KG1 (cell line): Measurements from ENCODE around the gene ARL17A.
"Not testable (repeated sequence)": the region's sequence is repeated elsewhere in the genome, so short reads cannot be mapped to it uniquely, and the experiment has no call there.

Experiments used
- DNase-seq: peaks from one replicate; lab custom pipeline; 2025; lab: John Stamatoyannopoulos, UW

Gene ARL17A

DNA sequence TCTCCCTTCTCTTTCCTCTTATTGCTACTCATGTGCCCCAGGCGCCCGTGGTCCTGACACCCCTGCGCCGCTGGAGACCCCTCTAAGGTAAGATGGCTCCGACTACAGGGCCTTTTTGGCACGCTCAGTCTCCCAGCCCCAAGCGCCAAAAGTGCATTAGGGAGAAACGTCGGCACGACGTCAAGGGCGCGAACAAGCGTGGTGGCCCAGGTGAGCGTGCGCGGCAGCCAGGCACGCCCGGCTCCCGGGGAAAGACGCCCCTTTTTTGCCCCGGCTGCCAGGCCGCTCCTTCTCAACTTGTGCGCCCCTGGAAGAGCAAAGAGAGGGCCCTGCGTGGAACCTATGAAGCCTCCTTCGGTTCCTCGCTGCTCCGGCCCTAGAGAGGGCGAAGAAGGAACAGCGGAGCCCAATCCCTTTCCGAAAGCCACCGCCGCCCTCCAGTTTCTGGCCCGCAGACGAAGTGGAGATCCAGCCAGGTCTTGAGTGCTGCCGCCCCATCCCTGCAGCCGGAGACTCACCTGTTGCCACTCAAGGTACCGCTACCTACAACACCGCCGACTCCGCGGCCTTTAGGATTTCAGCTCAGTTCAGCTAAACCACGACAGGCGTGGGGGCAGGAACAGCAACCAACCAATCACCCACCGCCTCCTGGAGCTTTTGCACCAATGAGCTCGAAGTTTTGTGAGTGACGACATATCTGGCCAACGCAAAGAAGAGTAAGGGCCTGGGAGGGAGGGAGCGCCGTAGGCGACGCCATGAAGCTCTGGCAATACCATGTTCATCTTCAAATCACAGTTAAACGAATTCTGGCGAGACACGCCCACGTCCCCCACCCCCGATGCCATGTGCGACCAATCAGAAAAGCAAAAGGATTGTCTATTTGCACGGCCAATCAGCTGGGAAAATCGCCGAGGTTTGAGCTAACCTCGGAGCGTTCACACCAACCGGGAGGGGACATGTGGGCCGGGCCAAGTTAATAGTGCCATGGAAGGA, at the start of gene ARL17A:
ARL17A (minus strand) TSS at position 609 of the 993 bp plus-strand sequence. CDS start 3,369 bp downstream, outside the sequence.
- not testable (repeated sequence) for DNase-seq

DNA sequence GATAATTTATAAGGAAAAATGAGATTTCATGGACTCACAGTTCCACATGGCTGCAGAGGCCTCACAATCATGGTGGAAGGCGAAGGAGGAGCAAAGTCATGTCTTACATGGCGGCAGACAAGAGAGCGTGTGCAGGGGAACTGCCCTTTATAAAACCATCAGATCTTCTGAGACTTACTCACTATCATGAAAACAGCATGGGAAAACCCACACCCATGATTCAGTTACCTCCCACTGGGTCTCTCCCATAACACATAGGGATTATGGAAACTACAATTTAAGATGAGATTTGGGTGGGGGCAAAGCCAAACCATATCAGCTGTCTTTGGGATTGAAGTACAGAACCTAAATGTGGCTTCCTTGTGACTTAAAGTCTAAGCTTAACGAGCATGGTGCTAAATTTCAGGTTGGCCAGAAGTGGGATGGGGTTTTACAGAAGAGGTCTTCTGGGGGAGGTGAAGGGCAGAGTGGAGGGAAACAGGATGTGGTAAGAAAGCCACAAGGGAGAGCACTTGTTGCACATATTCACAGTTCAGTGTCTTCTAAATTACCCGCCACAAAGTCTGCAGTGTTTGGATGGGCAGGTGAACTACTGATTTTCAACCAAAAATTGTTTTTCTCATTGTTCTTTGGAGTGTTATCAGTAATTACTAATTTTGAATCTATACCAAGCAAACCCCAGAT, 49.4 kb upstream of the ARL17A start:
- not testable (repeated sequence) for DNase-seq

DNA sequence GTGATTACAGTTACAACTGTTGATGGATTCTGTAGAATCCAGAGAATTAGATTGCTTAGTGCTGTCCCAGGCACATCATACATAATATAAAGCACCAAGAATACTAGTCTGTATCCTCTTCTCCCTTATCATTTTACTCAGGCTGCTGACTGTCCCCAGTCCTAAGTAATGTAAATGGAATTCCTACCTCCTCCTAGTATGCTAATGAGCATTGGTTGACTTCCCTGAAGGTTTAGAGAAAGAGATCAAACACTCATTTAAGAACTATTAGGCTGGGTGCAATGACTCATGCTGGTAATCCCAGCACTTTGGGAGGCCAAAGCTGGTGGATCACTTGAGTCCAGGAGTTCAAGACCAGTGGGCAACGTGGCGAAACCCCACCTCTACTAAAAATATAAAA, 48.0 kb upstream of the ARL17A start:
- DNase-seq: not testable (repeated sequence)

DNA sequence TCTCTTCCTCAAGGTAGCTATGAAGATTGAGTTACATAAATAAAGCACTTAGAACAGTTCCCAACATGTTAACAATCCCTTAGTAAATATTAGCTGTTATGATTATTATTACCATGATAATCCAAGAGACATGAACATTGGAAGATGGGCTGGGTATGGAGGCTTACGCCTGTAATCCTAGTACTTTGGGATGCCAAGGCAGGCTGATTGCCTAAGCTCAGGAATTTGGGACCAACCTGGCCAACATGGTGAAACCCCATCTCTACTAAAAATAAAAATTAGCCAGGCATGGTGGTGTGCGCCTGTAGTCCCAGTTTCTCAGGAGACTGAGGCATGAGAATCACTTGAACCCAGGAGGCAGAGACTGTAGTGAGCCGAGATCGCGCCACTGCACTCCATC, 45.2 kb upstream of the ARL17A start:
- not testable (repeated sequence) for DNase-seq

DNA sequence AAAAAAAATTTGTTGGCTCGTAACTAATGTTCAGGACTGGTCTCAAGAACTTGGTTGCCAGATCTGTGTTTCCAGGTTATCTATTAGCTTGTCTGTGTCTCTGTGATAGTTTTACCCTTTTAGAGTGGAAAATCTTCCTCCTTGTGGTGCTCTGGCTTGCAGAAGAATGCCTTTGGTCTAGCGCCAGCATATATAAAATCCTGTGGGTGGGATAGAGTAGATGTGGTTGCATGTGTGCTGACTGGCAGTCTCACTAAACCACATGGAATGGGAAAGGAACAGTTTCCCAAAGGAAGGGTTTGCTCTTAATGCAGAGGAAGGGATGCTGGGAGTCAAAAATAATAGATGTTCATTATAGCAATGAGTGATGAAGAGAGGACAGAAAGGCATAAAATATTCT, 44.3 kb upstream of the ARL17A start:
- DNase-seq: not testable (repeated sequence)

DNA sequence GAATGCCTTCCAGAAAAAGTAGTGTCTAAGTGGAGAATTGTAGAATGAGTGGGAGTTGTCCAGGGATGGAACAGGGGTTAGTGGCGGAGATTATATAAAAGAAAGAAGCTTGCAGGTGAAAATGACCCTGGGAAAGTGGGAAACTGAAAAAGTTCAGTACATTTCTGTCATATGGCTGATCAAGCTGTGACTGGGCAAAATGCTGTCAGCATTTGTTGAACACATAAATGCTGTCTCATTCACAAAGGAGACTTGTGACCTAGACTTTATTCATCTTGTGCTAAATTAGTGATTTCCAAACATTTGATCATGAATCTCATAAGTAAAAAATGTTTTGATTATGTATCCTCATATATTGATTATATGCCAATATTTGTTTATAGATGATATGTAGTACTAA, 39.5 kb upstream of the ARL17A start:
- DNase-seq: not testable (repeated sequence)

DNA sequence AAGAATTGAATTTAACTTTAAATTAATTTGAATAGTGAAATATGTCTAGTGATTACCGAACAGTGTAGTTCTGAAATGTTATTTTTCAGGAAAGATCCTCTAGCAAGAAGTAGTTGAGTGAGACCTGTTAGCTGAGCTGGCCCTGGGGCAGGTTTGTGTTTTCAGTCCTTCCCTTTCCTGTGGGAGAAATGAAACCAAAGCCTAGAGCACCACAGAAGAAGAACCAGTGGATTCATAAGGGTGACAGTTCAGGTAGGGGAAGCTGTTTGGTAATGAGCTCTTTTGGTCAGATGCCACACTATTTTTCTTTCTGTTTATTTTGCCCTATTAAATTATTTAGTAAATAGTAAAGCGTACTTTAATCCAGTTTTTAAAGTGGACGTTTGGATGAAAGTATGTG, 37.6 kb upstream of the ARL17A start:
- DNase-seq: not testable (repeated sequence)

DNA sequence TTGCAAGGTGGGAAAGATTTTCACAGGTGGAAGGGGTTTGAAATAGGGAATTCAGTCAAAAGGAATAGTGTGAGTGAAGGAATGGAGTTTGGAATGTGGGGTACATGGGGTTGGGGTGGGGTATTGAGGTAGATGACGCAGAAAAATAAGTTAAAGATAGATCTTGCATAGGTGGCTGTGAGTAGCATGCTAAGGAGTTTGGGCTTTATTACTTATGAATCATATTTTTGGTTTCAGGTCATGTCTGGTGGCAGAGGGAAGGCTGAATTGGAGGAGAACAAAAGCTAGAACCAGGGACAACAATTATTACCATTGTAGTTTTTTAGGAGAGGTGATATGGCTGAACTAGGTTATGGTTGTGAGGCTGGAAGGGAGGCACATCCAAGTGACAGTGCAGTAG, 34.4 kb upstream of the ARL17A start:
- not testable (repeated sequence) for DNase-seq

DNA sequence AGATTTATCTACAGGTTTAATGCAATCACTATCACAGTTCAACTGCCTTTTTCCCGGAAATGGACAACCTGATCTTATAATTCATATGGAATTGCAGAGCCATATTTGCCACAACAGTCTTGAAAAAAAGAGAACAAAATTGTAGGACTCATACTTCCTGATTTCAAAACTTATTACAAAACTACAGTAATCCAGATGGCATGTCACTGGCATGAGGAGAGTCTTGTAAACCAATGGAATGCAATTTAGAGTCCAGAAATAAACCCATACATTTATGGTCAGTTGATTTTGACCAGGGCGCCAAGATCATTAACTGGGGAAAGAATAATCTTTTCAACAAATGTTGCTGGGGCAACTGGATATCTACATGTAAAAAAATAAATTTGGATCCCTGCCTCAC, 31.8 kb upstream of the ARL17A start:
- DNase-seq: not testable (repeated sequence)

DNA sequence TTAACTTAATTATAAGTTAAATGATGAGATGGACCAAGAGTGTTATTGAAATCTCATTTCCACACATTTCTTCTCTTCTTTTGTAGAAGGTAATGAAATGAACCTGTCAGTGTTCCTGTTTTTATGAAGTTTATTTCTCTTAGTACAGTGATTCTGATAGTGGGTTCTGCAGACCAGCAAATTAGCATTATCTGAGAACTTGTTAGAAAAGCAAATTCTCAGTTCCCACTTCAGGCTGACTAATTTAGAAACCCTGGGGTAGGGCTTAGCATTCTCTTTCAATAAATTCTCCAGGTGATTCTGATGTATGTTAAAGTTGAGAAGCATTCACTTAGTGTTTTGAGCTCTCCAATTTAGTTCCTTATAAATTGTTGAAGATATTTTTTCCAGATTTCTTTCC, 23.6 kb upstream of the ARL17A start:
- not testable (repeated sequence) for DNase-seq

DNA sequence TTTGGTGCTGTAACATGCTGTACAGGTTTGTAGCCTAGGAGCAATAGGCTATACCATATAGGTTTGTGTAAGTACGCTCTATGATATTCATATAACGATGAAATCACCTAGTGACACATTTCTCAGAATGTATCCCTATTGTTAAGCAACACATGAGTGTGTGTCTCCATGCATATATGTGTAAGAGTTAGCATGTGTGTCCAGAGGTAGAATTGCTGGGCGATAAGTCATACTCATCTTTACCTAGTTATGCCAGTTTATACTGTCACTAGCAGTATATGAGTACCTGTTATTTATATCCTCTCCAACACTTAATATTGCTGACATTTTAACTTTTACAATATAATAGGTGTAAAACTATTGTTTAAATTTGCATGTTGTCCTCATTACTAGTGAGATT, 21.3 kb upstream of the ARL17A start:
- DNase-seq: not testable (repeated sequence)

DNA sequence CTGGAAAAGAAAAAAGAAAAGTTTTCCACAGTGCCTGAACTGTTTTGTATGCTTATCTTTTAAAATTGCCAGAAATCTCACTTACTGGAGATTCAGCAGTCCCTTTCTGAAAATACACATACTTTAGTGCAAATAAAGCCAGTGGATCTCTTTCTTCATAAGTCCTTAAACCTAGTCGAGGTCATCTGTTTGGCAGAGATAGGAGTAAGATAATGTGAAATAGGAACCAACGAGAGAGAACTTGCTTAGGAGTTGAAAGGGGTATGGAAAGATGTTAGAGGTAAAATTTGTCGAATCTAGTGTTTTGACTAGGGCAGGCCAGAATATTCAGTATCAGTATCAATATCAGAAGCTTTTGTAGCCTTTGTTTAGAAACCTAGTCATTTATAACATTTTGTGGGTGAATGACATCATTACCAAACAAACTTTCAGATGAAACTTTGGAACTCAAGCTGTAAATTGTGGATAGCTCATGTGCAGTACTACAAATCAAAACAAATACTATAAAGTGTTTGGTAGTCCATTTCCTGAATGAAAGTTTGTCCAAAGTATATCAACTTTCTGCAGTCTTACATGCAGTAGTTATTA, 18.9 kb upstream of the ARL17A start:
- not testable (repeated sequence) for DNase-seq

DNA sequence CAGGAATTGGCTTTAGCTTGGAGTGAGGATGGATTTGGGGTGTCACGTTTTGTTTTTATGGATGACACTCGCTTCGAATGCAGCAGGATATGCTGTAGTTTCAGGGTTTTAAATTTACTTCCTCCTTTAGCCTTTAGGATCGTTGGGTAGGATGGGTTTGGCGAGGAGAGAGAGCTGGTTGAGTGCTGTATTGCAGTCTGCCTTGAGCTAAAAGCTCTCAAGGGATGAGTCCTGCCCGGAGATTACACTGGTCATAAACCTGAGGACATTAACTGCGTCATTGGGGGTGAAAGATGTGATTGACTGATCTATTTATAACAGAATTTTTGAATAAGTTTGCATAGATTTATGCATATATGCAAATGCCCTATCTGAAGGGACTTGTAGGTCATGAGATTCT, 11.8 kb upstream of the ARL17A start:
- not testable (repeated sequence) for DNase-seq

DNA sequence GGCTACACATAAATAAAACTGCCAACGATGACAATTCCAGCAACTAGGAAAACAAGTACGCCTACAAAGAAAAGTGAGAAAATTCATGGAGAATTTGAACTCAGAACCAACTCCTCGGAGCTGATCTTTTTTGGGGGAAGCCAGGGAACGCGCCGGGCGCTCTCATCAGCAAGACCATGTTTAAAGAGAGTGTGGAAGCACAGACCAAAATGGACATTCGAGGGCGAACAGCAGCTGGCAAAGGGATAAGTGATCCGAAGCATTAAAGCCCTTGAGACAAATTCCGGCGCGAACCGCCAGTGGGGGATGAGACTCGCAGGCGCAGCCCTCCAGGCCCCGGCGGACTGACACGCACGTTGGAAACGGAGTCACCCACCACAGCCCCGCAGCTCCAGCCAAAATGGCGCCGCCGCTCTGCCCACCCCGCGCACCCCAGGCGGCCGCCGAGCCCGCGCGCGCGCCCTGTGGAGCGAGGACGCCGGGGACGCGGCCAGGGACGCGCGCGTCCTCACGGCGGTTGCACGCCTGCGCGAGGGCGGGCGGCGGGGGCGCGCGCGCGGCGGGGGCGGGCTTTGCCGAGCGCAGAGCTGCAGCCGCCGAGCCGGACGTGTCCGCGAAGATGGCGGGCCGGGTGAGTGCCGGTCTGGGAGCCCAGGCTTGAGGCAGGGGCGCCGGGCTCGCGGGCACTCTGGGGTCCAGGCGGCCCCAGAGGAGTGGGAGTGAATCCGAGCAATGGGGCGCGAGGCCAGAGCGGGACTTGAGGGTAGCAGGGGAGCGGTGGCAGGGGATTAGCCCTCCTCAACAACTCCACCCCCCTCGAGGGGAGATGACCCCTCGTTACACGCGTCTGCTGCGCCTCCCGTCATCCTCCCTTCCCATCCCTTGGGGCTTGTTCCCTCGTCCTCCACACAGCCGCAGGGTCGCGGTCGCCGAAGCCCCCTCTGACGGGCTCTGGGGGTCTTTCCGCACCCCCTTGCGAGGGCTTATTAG, 11.0 kb upstream of the ARL17A start, which contains the start of gene NSF:
NSF (plus strand) TSS at position 513 of the 990 bp plus-strand sequence; CDS start at position 620, 107 bp downstream.
- not testable (repeated sequence) for DNase-seq

DNA sequence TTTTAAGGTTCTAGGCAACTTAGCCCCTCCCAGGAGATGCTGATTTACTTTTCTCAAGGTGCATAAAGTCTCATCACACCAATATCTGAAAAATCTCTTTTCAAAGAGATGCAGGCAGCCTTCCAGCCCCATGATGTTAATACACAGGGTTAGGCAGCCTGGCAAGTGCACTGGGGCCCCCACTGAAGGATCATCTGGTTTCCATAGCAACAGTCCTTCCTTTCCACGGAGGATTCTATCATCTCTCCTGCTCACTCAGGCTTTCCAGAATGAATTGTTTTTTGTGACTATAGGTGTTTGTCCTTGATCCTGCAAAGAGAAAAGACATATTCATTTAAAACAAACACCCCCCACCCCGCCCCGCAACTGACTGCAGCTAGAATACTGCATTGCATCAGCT, 6.0 kb upstream of the ARL17A start:
- not testable (repeated sequence) for DNase-seq

DNA sequence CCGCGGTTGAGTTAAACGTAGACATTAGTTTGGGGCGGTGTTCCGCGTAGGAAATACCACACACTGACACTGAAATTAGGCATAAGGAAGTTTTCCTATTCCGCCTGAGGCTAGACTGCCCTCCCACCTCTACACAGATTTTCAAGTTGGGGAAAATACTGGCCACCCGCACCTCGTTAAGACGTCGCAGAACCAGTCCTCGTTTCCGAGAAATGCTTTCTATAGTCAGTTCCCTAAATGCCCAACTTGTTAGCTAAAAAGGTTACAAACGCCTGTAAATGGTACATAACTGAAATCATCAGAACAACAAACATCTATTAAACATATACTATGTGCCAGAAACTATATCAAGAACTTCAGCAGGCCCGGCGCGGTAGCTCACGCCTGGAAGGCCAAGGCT, 591 bp upstream of the ARL17A start:
- not testable (repeated sequence) for DNase-seq

DNA sequence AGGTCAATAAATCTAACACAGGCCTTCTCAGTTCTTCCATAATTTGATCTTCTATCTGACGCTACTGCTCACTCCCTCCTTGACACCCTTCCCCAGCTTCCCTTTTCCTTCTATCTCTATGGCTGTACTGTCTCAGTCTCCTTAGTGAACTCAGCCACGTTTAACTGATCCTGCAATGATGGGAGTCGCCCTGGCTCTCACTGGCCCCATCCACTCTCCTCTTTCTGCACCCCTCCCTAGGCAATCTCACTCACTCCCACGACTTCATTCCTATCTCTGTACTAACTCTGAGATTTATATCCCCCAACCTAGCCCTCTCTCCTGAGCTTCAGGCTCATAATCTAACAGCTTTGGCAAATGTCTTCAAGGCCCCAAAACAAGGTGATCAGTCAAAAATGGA, 7.7 kb downstream of the ARL17A start:
- DNase-seq: not testable (repeated sequence)

DNA sequence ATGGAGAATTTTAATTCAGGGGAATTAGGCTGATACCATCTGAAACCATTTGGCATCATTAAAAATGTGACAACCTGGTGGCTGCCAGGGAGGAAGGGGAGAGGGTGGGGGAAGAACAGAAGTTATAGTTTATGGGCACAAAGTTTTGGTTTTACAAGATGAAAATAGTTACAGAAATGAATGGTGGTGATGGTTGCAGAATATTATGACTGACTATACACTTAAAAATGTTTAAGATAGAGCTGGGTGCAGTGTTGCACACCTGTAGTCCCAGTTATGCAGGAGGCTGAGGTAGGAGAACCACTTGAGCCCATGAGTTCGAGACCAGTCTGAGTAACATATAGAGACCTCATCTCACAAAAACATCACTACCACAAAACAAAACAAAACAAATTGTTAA, 12.5 kb downstream of the ARL17A start:
- not testable (repeated sequence) for DNase-seq

DNA sequence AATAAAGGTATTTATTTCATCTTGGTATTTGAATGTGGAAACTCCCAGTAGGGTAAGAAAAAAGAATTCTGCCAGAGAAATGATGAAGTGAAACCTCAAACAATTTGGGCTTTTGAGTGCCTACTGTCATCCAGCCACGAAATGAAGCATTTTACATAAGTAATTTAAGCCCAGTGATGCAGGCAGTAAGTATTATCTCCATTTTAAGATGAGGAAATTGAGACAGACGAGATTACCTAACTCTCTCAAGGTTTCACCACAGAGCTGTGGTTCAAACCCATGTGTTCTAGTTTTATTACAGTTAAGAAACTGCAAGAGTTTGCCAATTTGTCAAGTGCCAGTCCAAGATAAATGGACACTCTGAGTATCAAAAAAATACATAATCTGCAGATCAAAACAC, 13.2 kb downstream of the ARL17A start:
- not testable (repeated sequence) for DNase-seq

DNA sequence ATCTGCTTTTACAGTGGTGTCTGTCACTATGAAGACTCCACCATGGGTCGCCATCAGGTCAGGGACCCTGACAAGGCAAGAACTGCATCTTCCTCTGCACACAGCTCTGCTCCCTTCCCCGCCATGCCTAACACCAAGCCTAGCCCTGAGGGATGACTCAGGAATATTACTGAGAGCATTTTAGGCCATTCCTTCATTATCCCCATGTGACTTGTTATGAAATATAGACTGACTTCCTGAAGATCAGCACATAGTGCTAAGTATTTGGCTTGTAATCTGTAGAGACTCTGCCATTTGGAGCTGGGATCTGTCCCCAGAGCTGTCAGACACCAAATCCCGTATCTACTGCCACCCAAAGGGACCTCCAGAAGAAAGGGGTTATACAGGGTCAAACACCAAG, 19.4 kb downstream of the ARL17A start:
- not testable (repeated sequence) for DNase-seq

DNA sequence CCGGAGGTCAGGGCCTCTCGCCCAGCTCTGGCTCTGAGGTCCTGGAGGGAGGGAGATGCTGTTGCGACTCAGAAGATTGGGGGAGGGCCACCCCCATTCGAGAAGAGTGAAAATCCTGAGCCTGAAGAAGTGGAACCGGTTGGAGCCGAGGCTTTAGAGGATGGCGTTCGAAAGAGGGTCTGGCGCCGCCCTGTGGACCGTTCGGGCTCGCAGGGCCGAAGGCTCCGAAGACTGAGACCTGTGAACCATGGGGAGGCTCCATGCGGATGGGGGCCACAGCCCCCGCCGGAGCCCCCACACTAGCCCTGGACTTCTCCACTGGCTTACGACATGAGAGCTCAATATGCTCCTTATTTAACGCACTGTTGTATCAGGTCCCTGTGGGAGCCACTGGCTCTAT, 20.3 kb downstream of the ARL17A start:
- DNase-seq: not testable (repeated sequence)
